T follicular helper cell (primary cell): Measurements from ENCODE around the gene PDE4C.

Experiments
- DNase-seq: peaks from one replicate; pipeline ENCODE4 v3.0.0-alpha.2; 2020; ENCODE audit warnings: low read depth

PDE4C gene

GRCh38 chr19:18254546-18255503 is 28.6 kb upstream of the PDE4C start:
- no peak for DNase-seq

GRCh38 chr19:18253716-18254115 is 27.5 kb upstream of the PDE4C start:
- DNase-seq, result no peak

DNA sequence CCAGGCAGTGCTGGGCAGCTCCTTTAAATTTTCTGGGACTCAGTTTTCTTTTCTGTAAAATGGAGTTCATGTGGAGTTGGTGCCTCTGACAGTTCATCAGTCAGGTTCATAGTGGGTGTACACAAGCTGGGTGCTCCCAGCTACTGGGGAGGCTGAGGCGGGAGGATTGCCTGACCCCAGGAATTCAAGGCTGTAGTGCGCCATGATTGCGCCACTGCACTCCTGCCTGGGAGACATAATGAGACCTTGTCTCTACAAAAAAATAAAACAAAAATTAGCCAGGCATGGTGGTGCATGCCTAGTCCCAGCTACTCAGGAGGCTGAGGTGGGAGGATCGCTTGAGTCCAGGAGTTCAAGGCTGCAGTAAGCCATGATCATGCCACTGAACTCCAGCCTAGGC is 26.9 kb upstream of the PDE4C start:
- no peak for DNase-seq

DNA sequence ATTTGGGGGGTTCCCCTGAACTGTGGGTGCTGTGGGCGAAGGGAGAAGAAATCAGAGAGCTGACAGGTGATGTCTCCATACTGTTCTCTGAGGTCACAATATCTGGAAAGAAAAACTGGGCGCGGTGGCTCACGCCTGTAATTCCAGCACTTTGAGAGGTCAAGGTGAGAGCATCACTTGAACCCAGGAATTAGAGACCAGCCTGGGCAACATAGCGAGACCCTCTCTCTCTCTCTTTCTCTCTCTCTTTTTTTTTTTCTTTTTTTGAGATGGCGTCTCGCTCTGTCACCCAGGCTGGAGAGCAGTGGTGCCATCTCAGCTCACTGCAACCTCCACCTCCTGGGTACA is 26.1 kb upstream of the PDE4C start:
- DNase-seq, result no peak

- DNase-seq, result peak; percentile 69
Observed at GRCh38 chr19:18251587-18252369, 25.5 kb upstream of the PDE4C start.

DNA sequence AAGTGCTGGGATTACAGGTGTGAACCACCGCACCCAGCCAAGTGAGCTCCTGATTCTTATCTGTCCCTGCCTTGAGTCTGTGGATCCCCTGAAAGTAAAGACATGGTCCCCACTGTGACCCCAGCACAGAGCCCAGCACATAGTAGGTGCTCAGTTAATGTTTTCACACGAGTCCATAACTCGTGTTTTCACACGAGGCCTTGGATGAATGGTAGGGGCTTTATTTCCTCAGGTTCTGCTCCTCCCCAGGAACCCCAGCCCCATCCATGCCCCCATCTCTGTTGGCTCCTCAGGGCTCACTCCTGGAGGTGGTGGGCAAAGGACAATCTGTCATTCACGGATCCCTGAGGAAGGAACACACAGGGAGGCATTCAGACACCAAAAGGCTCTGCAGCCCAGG is 23.6 kb upstream of the PDE4C start:
- no peak for DNase-seq

DNA sequence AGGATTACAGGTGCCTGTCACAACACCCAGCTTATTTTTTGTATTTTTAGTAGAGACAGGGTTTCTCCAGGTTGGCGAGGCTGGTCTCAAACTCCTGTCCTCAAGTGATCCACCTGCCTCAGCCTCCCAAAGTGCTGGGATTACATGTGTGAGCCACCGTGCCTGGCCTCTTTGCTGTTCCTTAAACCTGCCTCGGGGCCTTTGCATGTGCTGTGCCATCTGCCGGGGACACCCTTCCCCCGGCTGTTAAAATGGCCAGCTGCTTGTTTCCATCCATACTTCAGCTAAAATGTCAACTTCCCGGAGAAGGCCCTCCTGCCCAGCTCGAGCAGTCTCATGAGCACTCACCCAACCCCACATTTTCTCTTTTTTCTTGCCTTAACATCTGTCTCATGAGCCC is 19.1 kb upstream of the PDE4C start:
- DNase-seq, result no peak

- no peak for DNase-seq
Observed at GRCh38 chr19:18239303-18239702, 13.1 kb upstream of the PDE4C start.

DNA sequence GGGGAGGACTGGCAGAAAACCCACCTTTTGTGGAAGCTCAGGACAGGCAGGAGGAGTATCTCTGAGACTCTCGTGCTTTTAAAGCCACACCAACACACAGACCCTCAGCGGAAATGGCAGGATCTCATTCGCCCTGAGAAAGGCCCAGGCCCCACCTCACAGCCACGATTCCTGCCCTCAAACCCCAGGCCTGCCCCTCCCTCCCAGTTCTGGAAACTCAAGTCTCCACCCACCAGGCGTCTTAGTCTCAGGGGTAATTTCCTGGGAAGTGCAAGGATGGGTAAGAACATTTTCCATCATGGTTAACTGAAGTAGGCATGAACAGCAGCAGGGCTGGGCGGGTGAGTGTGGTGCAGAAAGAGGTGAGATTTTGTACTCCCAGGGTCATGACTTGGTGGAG is 8.0 kb upstream of the PDE4C start:
- no peak for DNase-seq

DNA sequence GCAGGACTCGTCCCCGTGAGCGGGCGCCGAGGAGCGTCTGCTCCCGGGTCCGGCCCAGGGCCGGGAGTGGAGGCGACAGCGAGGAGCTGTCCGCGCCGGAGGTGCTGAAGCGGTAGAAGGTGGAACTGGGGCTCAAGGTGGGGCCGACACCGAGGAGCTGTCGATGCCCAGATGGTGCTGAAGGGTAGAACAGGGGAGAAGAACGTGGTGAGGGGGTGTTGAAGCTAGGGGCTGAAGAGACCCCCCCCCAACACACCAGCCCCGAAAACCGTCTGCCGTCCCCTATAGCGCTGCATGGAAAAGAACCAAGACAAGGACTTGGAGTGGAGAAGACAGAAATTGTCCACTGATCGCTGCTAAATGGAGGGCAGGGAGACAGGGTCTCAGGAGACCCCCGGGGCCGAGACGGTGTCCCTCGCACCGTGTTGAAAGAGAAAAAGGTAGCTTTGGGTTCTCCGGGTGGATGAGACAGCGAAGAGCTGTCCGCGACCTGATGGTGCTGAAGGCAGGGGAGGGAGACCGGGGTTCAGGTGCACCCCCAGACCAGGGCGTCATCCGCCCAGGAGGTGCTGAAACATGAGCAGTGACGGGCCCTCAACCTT is 7.1 kb upstream of the PDE4C start:
- peak; percentile 28 for DNase-seq

DNA sequence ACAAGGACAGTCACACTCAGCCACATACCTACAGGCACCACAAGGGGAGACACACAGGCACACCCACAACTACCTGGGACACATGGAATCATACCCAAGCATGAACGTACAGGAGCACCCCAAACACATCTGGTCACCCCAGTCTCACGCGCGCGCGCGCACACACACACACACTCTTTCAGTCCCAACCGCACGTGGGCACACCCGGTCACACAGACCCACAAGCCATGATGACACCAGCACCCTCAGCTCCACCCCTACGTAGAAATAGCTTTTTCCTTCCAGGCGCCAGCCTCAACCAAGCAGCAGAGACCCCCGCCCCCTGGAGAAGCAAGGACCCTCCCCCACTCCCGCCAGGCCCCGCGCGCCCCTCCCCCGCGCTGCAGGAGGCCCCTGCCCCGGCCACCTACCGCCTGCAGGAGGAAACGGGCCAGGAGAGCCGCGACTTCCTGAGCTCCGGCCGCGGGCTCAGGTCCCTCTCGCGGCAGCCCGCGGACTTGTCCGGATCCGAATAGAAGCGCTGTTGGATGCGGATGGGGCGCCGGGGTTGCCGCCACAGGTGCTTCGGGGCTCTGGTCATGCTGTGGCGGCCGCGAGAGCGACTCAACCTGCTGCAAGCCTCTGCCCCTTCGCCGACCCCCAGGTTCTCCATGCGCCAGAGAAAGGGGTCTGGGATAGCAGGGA is 6.4 kb upstream of the PDE4C start:
- DNase-seq, result no peak

DNA sequence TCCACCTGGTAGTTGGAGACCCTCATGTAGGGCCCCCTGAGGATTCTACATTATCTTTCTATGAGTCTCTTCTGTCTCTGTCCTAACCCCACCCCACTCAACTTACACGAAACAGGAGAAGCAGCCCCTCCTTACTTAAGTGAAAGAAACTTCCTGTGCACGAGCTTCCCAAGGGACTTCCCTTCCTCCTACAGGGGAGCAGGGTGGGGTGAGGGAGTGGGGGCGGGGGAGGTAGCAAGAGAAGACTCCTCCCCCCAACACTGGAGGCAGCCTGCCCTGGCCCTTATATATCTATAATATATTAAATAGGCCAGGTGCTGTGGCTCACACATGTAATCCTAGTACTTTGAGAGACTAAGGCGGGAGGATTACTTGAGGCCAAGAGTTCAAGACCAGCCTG is 5.5 kb upstream of the PDE4C start:
- DNase-seq, result no peak

GRCh38 chr19:18230941-18231734 is 4.9 kb upstream of the PDE4C start:
- no peak for DNase-seq

DNA sequence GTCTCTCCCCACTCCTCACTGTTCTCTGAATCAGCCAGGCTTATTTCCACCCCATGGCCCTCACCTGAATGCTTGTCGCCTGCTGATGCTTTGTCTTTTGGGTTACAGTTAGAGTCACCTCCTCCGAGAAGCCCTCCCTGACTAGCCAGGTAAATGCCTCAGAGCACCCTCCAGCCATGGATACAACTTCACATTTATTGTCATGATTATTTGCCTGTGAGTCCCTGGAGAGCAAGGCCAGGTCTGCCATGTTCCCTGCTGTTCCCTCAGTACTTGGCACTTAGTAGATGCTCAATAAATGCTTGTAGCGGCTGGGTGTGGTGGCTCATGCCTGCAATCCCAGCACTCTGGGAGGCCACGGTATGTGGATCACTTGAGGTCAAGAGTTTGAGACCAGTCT is 3.7 kb upstream of the PDE4C start:
- no peak for DNase-seq

DNA sequence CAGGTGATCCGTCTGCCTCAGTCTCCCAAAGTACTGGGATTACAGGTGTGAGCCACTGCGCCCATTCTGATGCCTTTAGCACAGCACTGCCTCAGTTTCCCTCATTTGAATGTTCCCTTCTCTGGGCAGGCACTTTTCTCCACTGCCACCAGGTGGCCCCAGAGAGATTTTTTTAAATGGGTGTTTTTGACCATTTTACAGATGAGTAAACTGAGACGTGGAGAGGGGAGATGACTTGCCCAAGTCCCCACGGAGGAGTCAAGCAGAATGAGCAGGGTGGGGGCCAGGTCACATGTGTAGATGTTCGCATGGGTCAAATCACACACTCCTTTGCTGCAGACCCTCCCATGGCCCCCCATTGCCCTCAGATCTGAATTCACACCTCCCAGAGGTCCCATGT is 3.2 kb upstream of the PDE4C start:
- no peak for DNase-seq

DNA sequence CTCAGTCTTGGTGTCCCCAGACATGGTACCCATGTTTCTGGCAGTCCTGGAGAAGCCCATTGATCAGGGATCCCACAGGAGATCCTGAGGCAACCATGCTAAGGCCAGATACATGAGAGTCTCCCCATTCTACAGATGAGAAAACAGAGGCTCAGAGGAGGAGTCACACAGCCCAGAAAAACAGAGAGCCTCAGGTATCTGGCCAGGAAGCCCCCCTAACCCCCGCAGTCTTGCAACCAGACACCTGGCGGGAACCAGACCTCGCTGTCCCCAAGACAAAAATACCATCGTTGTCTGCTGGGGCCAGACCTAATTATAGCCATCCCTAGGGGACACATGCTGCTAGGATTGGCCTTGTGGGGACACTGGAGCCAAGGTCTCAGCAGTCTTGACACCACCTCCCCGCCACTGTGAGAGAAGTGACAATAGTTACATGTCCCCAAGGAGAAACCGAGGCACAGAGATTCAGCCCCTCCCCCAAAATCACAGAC is 1.6 kb upstream of the PDE4C start:
- no peak for DNase-seq

- no peak for DNase-seq
Observed at GRCh38 chr19:18226956-18227780, 930 bp upstream of the PDE4C start.

DNA sequence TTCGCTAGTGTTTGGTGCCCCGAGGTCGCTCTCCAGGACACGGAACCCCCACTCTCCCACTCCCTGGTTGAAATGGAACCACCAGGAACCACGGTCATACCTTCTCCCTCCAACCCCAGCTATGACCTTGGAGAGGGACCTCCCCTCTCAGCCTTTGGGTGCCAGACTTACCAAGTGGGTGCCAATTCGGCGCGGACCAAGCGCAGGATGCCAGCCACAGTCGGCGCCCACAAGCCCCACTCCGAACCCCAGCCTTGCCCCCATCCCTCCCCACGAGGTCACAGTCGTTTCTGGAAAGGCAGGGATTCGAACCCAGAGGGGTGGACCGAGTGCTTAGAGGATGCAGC is 910 bp downstream of the PDE4C start:
- DNase-seq, result no peak

DNA sequence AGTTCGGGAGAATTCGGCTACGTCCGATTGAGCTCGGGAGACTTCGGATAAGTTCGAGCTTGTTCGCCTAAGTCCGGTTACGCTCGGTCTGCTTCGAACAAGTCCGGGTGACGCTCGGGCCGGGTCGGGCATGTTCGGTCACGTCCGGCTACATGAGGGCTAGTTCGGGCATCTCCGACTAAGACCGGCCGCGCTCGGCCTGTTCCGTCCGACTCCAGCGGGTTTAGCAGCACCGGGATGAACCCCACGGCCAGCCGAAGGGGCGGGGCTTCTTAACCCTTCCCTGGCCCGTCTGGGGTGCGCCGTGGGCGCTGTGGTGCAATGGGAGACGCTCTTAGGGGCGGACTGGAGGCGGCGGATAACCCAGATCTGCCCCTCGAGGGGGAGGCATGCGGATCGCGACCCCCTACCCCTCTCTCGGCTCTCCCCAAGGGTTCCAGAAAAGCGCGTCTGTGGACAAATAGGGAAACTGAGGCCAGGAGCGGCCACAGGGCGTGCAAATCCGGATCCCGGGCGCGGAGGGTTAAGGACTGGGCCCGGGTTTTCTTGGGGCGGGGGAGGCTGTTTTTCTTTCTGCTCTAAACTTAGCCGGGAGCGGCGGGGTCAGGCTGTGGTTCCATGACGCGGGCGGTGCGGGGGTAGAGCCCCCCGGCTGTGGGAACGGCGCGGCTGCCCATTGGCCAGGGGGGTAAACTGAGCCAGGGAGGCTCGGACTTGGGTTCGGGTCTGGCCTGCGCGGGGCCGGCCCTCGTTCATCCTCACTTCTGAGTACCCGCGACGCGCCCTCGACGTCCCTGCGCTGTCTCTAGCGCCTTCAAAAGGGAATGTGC is 1.5 kb downstream of the PDE4C start:
- DNase-seq, result peak; percentile 70
